ENCODE measurements around the gene PARPBP.
"Not testable (repeated sequence)": the region's sequence is repeated elsewhere in the genome, so short reads cannot be mapped to it uniquely, and the experiment has no call there.

PARPBP gene

DNA sequence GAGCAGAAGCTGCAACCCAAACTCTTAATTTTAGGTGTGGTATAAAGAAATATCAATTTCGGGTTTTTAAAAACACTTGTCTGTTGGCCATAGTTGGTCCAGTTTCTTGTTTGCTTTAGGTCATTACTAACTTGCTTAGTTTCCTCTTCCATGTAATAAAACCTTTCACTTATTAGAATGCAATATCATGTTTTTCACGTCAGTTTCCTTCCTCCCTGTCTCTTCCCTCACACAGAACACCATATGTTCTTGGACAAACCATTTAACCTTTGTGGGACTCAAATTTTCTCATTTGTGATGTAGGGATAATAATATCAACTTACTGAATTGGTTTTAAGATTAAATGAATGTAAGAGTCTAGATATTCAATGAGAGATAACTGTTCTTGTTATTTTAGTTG, 54.8 kb downstream of the PARPBP start:
- Mint-ChIP-seq H3K9me3 (no peaks in the 10 kb centered on the region), H3K27ac (no peak overlapping the region), H3K27me3 (ENCODE audit: low read depth) (no peaks in the 10 kb centered on the region), H3K4me3 (no peak overlapping the region), H3K4me1 (ENCODE audit: low read depth) (no peaks in the 10 kb centered on the region), H3K36me3 (ENCODE audit: low read depth) (peaks cover 9% of the 10 kb centered on the region)

DNA sequence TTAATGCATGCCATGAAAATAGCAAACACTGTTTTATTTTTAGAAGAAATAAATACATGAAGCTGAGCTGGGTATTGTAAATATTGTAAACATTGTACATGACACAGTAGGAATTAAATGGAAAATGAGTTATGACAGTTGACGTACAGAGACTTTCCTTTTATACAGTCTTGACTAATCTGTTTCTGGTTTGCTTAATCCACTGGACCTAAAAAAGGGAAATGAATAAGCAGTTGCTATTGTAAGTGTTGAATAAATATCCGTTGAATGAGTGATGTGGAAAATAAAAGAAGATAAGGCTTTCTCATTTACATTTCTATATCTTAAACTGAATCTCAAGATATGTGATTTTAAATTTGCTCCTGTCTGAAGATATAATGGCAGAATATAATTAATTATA, 62.7 kb downstream of the PARPBP start:
- Mint-ChIP-seq H3K27ac (no peak overlapping the region), H3K36me3 (ENCODE audit: low read depth) (peaks cover 12% of the 10 kb centered on the region), H3K9me3 (no peaks in the 10 kb centered on the region), H3K4me1 (ENCODE audit: low read depth) (no peaks in the 10 kb centered on the region), H3K27me3 (ENCODE audit: low read depth) (no peaks in the 10 kb centered on the region), H3K4me3 (no peak overlapping the region)

DNA sequence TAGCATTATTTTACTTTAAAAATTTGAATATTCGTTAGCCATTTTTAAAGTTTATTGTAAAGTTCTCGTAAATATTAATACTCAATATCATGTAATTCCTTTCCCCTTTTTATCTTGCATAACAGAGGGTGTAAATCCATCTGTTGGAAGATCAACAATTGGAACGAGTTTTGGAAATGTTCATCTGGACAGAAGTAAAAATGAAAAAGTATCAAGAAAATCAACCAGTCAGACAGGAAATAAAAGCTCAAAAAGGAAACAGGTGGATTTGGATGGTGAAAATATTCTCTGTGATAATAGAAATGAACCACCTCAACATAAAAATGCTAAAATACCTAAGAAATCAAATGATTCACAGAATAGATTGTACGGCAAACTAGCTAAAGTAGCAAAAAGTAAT, 75.8 kb downstream of the PARPBP start:
- H3K9me3 Mint-ChIP-seq = no peaks in the 10 kb centered on the region
- H3K4me3 Mint-ChIP-seq = no peak overlapping the region
- no peak overlapping the region for H3K27ac Mint-ChIP-seq

DNA sequence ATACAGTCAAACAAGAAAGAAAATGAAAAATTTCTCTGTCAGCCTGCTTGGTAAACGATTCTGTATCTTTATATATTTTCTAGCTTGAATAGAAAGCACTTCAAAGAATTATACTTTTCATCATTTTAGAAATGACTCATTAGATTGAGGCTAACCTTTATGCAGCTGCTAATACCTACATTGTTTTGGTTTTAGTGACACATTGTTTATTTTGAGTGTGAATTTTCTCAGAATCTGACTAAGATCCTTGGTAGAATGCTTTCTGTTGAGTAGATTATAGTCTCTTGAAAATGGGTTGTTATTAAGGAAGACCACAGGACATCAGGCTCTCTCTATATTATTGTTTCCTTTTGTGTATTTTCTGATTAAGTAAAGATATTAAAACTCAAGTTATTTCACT, 77.8 kb downstream of the PARPBP start, which contains the start of gene PMCH:
TSS of gene PMCH (minus strand) at position 45 of the 400 bp plus-strand sequence. CDS start 63 bp downstream, outside the sequence.
- Mint-ChIP-seq H3K4me3 (no peak within 1 kb of the TSS), H3K27me3 (ENCODE audit: low read depth) (no peaks in the 10 kb centered on the region), H3K4me1 (ENCODE audit: low read depth) (peaks cover 14% of the 10 kb centered on the region), H3K36me3 (ENCODE audit: low read depth) (peaks cover 9% of the 10 kb centered on the region), H3K9me3 (no peaks in the 10 kb centered on the region), H3K27ac (peak within 1 kb of the TSS; percentile 21)

More for the DNA sequence above, 75.8 kb downstream of the PARPBP start:
- H3K27me3 Mint-ChIP-seq (ENCODE audit: low read depth) = no peaks in the 10 kb centered on the region
- H3K4me1 Mint-ChIP-seq (ENCODE audit: low read depth) = peaks cover 14% of the 10 kb centered on the region
- H3K36me3 Mint-ChIP-seq (ENCODE audit: low read depth) = peaks cover 9% of the 10 kb centered on the region

DNA sequence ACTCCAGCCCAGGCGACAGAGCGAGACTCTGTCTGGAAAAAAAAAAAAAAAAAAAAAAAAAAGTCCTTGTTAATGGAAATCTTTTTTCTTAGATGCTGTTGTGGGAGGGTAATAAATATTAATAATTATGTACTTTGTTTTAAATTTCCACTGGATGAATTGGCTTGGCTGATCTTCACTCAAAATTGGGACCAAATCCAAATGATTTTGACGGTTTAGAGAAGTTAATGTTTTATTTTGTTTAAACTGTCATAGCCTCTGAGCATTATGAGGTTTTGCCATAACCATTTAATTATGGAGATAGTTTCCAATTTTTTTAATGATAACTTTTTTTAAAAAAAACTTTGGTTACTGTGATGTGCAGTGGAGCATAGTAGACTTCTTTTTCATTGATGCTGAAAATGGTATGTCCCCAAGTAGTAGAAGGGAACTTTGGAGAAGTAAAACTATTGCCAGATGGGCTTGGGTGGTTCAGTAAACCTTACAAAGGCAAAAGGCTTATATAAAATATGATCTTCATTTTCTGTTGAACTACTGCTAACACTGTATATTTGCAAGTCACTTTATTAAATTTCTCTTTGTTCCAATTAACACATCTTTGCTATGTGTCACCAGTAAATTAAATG, 81.6 kb downstream of the PARPBP start:
- Mint-ChIP-seq H3K36me3 (ENCODE audit: low read depth) (peaks cover 30% of the 10 kb centered on the region), H3K4me1 (ENCODE audit: low read depth) (peaks cover 14% of the 10 kb centered on the region), H3K27me3 (ENCODE audit: low read depth) (no peaks in the 10 kb centered on the region), H3K4me3 (no peak overlapping the region), H3K27ac (no peak overlapping the region), H3K9me3 (peaks cover 18% of the 10 kb centered on the region)

DNA sequence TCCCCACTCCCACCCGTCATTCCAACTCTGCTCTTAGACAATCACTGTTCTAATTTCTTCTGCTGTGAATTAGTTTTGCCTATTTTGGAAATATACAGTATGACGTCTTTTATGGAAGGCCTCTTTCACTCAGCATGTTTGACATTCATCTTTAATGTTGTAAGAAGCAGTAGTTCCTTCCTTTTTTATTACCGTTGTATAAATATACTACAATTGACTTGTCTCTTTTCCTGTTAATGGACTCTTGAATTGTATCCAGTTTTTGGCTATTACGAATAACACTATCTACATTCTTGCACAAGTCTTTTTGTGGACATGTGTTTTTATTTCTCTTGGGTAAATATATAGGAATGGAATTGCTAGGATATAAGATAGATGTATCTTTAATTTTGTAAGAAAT, 82.6 kb downstream of the PARPBP start:
- H3K4me1 Mint-ChIP-seq (ENCODE audit: low read depth) = peaks cover 7% of the 10 kb centered on the region
- H3K27me3 Mint-ChIP-seq (ENCODE audit: low read depth) = no peaks in the 10 kb centered on the region
- peaks cover 35% of the 10 kb centered on the region for H3K36me3 Mint-ChIP-seq (ENCODE audit: low read depth)
- H3K9me3 Mint-ChIP-seq = peaks cover 23% of the 10 kb centered on the region
- no peak overlapping the region for H3K4me3 Mint-ChIP-seq
- H3K27ac Mint-ChIP-seq = no peak overlapping the region

DNA sequence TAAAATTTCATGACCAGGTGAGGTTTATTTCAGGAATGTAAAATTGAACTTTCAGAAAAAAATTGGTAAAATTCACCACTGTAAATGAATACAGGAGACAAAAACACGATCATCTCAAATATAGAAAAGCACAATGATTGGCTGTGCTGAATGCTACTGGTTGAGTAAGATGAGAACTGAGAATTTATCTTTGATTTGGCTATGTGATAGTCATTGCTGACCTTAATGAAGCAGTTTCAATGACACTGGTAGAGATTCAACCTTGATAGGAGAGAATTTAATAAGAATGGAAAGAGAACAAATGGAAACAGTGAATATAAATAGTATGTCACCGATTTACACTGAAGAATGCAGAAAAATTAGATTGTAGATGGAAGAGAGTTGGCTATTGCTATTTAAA, 84.0 kb downstream of the PARPBP start:
- H3K4me3 Mint-ChIP-seq = no peak overlapping the region
- no peak overlapping the region for H3K27ac Mint-ChIP-seq
- peaks cover 35% of the 10 kb centered on the region for H3K9me3 Mint-ChIP-seq
- no peaks in the 10 kb centered on the region for H3K27me3 Mint-ChIP-seq (ENCODE audit: low read depth)
- H3K36me3 Mint-ChIP-seq (ENCODE audit: low read depth) = peaks cover 46% of the 10 kb centered on the region
- H3K4me1 Mint-ChIP-seq (ENCODE audit: low read depth) = peaks cover 2% of the 10 kb centered on the region

DNA sequence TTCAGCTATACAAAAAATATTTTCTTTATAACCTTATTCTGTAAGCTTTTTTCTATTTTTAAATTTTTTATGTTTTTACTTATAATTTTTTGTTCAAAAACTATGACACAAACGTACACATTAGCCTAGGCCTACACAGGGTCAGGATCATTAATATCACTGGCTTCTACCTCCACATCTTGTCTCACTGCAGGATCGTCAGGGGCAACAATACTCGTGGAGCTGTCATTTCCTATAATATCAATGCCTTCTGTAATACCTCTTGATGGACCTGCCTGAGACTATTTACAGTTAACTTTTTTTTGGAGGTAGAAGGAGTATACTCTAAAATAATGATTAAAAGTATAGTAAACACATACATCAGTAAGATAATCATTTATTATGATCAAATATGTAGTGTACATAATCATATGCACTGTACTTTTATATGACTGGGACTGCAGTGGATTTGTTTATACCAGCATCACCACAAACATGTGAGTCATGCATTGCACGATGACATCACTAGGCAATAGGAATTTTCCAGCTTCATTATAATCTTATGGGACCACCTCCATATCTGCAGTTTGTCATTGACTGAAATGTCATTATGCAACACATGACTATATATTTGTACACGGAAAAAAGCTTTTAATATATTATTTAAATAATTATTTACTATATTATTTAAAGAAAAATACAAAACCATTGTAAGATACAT, 96.2 kb downstream of the PARPBP start:
- H3K27me3 Mint-ChIP-seq (ENCODE audit: low read depth) = no peaks in the 10 kb centered on the region
- H3K4me1 Mint-ChIP-seq (ENCODE audit: low read depth) = no peaks in the 10 kb centered on the region
- no peaks in the 10 kb centered on the region for H3K36me3 Mint-ChIP-seq (ENCODE audit: low read depth)
- H3K4me3 Mint-ChIP-seq = no peak overlapping the region
- H3K9me3 Mint-ChIP-seq = no peaks in the 10 kb centered on the region
- no peak overlapping the region for H3K27ac Mint-ChIP-seq

DNA sequence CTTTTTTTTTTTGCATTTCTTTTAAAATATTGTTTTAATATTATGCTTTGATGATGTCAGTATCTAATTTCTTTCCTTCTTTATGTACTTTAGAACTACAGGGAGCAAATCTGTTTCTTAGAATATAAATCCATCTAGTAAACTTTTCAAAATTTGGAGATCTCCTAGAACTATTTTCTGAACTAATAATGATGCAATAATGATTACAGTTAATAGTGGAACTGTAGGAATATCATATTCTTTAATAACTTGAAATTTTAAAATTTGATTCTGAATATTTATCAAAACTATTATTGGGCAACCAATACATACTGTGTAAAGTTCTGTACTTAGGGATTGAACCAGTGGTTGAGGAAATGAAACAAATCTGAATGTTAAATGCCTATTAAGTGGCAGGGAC, 100.8 kb downstream of the PARPBP start:
- Mint-ChIP-seq H3K9me3 (no peaks in the 10 kb centered on the region), H3K27ac (no peak overlapping the region)

DNA sequence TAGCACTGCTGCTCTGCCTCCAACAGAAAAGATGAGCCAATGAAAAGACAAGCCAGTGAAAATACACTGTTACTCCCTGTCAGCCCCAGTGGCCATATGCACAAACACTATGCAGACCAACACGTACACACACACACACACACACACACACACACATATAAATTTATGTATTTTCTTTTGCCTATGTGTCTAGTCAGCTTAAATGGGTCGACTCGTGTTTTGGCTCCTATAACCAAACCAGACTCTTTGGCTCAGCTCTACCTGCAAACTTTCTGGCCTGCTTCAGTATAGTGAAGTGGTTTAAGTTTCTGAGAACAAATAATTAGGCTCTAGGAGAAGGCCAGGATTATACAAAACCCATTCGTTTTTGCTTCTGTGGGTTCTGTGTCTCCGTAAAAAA, 108.0 kb downstream of the PARPBP start:
- Mint-ChIP-seq H3K4me3 (no peak overlapping the region), H3K27me3 (ENCODE audit: low read depth) (peaks cover 11% of the 10 kb centered on the region), H3K4me1 (ENCODE audit: low read depth) (no peaks in the 10 kb centered on the region), H3K36me3 (ENCODE audit: low read depth) (no peaks in the 10 kb centered on the region), H3K9me3 (no peaks in the 10 kb centered on the region), H3K27ac (no peak overlapping the region)

More for the DNA sequence above, 100.8 kb downstream of the PARPBP start:
- Mint-ChIP-seq H3K4me1 (ENCODE audit: low read depth) (no peaks in the 10 kb centered on the region), H3K27me3 (ENCODE audit: low read depth) (no peaks in the 10 kb centered on the region), H3K36me3 (ENCODE audit: low read depth) (no peaks in the 10 kb centered on the region), H3K4me3 (no peak overlapping the region)

DNA sequence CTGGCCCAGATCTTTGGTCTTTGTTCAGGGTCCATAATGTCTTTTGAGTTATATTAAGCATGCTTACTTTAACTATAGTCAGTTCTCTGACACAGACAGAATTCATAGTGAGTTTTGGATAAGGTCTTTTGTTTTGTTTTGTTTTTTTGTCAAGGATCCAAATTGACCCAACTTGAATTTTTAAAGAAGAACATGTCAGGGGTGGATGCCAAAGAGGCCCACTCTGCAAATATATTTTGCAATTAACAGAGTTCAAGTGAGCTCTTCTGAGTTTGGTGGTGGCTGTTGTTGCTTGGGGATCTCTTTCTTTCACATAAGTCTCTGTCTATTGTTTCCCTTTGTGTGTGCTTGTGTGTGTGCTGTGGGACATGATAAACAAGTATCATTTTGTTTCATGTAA, 112.1 kb downstream of the PARPBP start:
- Mint-ChIP-seq H3K9me3 (no peaks in the 10 kb centered on the region), H3K27me3 (ENCODE audit: low read depth) (peaks cover 18% of the 10 kb centered on the region), H3K36me3 (ENCODE audit: low read depth) (no peaks in the 10 kb centered on the region), H3K4me3 (no peak overlapping the region), H3K4me1 (ENCODE audit: low read depth) (no peaks in the 10 kb centered on the region), H3K27ac (no peak overlapping the region)

DNA sequence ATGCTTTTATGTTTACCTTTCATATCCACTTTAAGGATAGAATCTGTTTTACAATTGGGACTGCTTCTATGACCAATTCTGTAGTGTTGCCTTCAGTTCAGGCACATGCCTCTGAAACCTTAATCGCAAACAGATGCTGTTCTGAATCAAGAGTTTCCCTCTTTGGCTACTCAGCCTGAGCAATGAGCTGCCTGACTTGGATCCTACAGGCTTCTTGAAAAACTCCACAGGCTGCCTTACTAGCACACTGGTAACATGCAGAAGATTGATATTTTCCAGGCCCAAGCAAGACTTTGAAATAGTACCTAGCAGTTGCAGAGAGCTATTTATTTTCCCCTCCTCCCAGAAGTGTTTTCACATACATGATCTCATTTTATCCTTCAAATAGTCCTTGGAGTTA, 112.5 kb downstream of the PARPBP start:
- H3K4me3 Mint-ChIP-seq = no peak overlapping the region
- H3K36me3 Mint-ChIP-seq (ENCODE audit: low read depth) = no peaks in the 10 kb centered on the region
- H3K4me1 Mint-ChIP-seq (ENCODE audit: low read depth) = no peaks in the 10 kb centered on the region
- no peaks in the 10 kb centered on the region for H3K9me3 Mint-ChIP-seq
- H3K27ac Mint-ChIP-seq = no peak overlapping the region
- H3K27me3 Mint-ChIP-seq (ENCODE audit: low read depth) = peaks cover 18% of the 10 kb centered on the region

DNA sequence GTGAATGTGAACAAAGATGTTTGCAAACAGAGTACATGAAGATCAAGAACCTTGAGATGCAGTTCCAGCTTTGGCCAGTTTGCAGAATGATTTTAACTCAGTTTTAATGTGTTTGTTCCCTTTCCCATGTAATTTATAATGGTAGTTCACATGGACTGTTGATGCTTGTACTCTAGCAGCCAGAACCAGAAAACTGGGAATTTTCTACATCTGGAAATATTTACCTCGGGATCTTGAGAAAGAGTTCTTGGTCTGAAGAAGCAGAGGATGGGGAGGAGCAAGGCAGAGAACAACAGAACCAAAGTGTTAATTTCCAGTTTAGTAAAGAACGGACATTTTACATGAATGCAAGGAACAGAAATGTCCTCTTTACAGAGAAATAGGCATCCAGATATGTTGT, 114.6 kb downstream of the PARPBP start:
- Mint-ChIP-seq H3K36me3 (ENCODE audit: low read depth) (no peaks in the 10 kb centered on the region), H3K4me1 (ENCODE audit: low read depth) (no peaks in the 10 kb centered on the region), H3K9me3 (peaks cover 5% of the 10 kb centered on the region), H3K4me3 (no peak overlapping the region), H3K27me3 (ENCODE audit: low read depth) (peaks cover 14% of the 10 kb centered on the region), H3K27ac (no peak overlapping the region)

DNA sequence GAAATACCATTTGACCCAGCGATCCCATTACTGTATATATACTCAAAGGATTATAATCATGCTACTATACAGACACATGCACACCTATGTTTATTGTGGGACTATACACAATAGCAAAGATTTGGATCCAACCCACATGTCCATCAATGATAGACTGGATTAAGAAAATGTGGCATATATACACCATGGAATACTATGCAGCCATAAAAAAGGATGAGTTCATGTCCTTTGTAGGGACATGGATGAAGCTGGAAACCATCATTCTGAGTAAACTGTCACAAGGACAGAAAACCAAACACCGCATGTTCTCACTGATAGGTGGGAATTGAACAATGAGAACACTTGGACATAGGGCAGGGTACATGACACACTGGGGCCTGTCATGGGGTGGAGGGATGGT, 120.9 kb downstream of the PARPBP start:
- H3K27me3 Mint-ChIP-seq (ENCODE audit: low read depth); H3K4me3 Mint-ChIP-seq; H3K4me1 Mint-ChIP-seq (ENCODE audit: low read depth); H3K36me3 Mint-ChIP-seq (ENCODE audit: low read depth); H3K27ac Mint-ChIP-seq; H3K9me3 Mint-ChIP-seq: not testable (repeated sequence)

Data from T-helper 1 cell treated with Interleukin-12 subunit alpha and Interleukin-12 subunit beta and Interleukin-4 antibody, amounts not matched to agents 30 μg/mL and 1 μg/mL, for 36 hours (primary cell).